Measurements from ENCODE around the gene RAP2A.

RAP2A gene

GRCh38 chr13:97448503-97449251 lies 14.7 kb downstream of the RAP2A start:
- WGBS, 2 experiments (ENCODE audit: insufficient coverage in 2 of 2) = 87 to 92% methylated on average over 4 to 5 of the region's 5 CpGs

GRCh38 chr13:97454699-97455098 lies 20.7 kb downstream of the RAP2A start:
- Histone ChIP-seq H3K4me1 (ENCODE audit: control insufficient read depth, insufficient read depth, low read length, poor library complexity, severe bottlenecking) (peaks cover 6% of the 10 kb centered on the region), H3K9me3 (ENCODE audit: control insufficient read depth, low read length) (no peaks in the 10 kb centered on the region), H3K27ac (ENCODE audit: low read depth, low read length, severe bottlenecking) (no peak overlapping the region), H3K36me3 (ENCODE audit: control insufficient read depth, insufficient read depth, low read length) (peaks cover 18% of the 10 kb centered on the region), H3K4me3 (ENCODE audit: extremely low read depth, insufficient read depth, low read length, poor library complexity, severe bottlenecking) (no peak overlapping the region)

More at GRCh38 chr13:97448503-97449251, 14.7 kb downstream of the RAP2A start:
- peak overlapping the region; percentile 4 for H3K27ac ChIP-seq (ENCODE audit: low read depth, low read length, severe bottlenecking)
- H3K4me3 ChIP-seq (ENCODE audit: extremely low read depth, insufficient read depth, low read length, poor library complexity, severe bottlenecking) = no peak overlapping the region
- H3K36me3 ChIP-seq (ENCODE audit: control insufficient read depth, insufficient read depth, low read length) = peaks cover 41% of the 10 kb centered on the region
- H3K9me3 ChIP-seq (ENCODE audit: control insufficient read depth, low read length) = no peaks in the 10 kb centered on the region
- no peaks in the 10 kb centered on the region for H3K4me1 ChIP-seq (ENCODE audit: control insufficient read depth, insufficient read depth, low read length, poor library complexity, severe bottlenecking)

- WGBS, 2 experiments (ENCODE audit: insufficient coverage in 2 of 2) = 71 to 100% methylated on average over 1 of the region's 3 CpGs
- H3K9me3 ChIP-seq (ENCODE audit: control insufficient read depth, low read length) = no peaks in the 10 kb centered on the region
- H3K36me3 ChIP-seq (ENCODE audit: control insufficient read depth, insufficient read depth, low read length) = peaks cover 24% of the 10 kb centered on the region
- H3K4me1 ChIP-seq (ENCODE audit: control insufficient read depth, insufficient read depth, low read length, poor library complexity, severe bottlenecking) = peaks cover 7% of the 10 kb centered on the region
- no peak overlapping the region for H3K4me3 ChIP-seq (ENCODE audit: extremely low read depth, insufficient read depth, low read length, poor library complexity, severe bottlenecking)
- no peak overlapping the region for H3K27ac ChIP-seq (ENCODE audit: low read depth, low read length, severe bottlenecking)
Measured at GRCh38 chr13:97456047-97456446, 22.1 kb downstream of the RAP2A start.

- H3K9me3 ChIP-seq (ENCODE audit: control insufficient read depth, low read length) = no peaks in the 10 kb centered on the region
- H3K36me3 ChIP-seq (ENCODE audit: control insufficient read depth, insufficient read depth, low read length) = peaks cover 19% of the 10 kb centered on the region
- H3K4me1 ChIP-seq (ENCODE audit: control insufficient read depth, insufficient read depth, low read length, poor library complexity, severe bottlenecking) = peaks cover 7% of the 10 kb centered on the region
- 93 to 100% methylated on average over 3 to 4 of the region's 4 CpGs for WGBS, 2 experiments (ENCODE audit: insufficient coverage in 2 of 2)
- no peak overlapping the region for H3K4me3 ChIP-seq (ENCODE audit: extremely low read depth, insufficient read depth, low read length, poor library complexity, severe bottlenecking)
- H3K27ac ChIP-seq (ENCODE audit: low read depth, low read length, severe bottlenecking) = no peak overlapping the region
Measured at GRCh38 chr13:97459215-97459777, 25.3 kb downstream of the RAP2A start.

GRCh38 chr13:97460004-97460775 lies 26.2 kb downstream of the RAP2A start:
- Histone ChIP-seq H3K4me1 (ENCODE audit: control insufficient read depth, insufficient read depth, low read length, poor library complexity, severe bottlenecking) (peaks cover 7% of the 10 kb centered on the region), H3K4me3 (ENCODE audit: extremely low read depth, insufficient read depth, low read length, poor library complexity, severe bottlenecking) (no peak overlapping the region), H3K9me3 (ENCODE audit: control insufficient read depth, low read length) (no peaks in the 10 kb centered on the region), H3K27ac (ENCODE audit: low read depth, low read length, severe bottlenecking) (no peak overlapping the region), H3K36me3 (ENCODE audit: control insufficient read depth, insufficient read depth, low read length) (peaks cover 28% of the 10 kb centered on the region)
- WGBS, 2 experiments (ENCODE audit: insufficient coverage in 2 of 2) = 93 to 100% methylated on average over 5 to 6 of the region's 7 CpGs

GRCh38 chr13:97460853-97461252 lies 26.9 kb downstream of the RAP2A start:
- 94% methylated on average over 2 of the region's 2 CpGs; no CpG with 5 or more reads in 1 of the 2 experiments for WGBS, 2 experiments (ENCODE audit: insufficient coverage in 2 of 2)

GRCh38 chr13:97464561-97464960 lies 30.6 kb downstream of the RAP2A start:
- 100% methylated on average over 1 of the region's 3 CpGs; no CpG with 5 or more reads in 1 of the 2 experiments for WGBS, 2 experiments (ENCODE audit: insufficient coverage in 2 of 2)
- peaks cover 2% of the 10 kb centered on the region for H3K4me1 ChIP-seq (ENCODE audit: control insufficient read depth, insufficient read depth, low read length, poor library complexity, severe bottlenecking)
- no peak overlapping the region for H3K27ac ChIP-seq (ENCODE audit: low read depth, low read length, severe bottlenecking)
- no peaks in the 10 kb centered on the region for H3K9me3 ChIP-seq (ENCODE audit: control insufficient read depth, low read length)
- peaks cover 36% of the 10 kb centered on the region for H3K36me3 ChIP-seq (ENCODE audit: control insufficient read depth, insufficient read depth, low read length)
- no peak overlapping the region for H3K4me3 ChIP-seq (ENCODE audit: extremely low read depth, insufficient read depth, low read length, poor library complexity, severe bottlenecking)

More at GRCh38 chr13:97460853-97461252, 26.9 kb downstream of the RAP2A start:
- Histone ChIP-seq H3K36me3 (ENCODE audit: control insufficient read depth, insufficient read depth, low read length) (peaks cover 29% of the 10 kb centered on the region), H3K4me3 (ENCODE audit: extremely low read depth, insufficient read depth, low read length, poor library complexity, severe bottlenecking) (no peak overlapping the region), H3K4me1 (ENCODE audit: control insufficient read depth, insufficient read depth, low read length, poor library complexity, severe bottlenecking) (peaks cover 7% of the 10 kb centered on the region), H3K27ac (ENCODE audit: low read depth, low read length, severe bottlenecking) (no peak overlapping the region), H3K9me3 (ENCODE audit: control insufficient read depth, low read length) (no peaks in the 10 kb centered on the region)

- Histone ChIP-seq H3K27ac (ENCODE audit: low read depth, low read length, severe bottlenecking) (no peak overlapping the region), H3K4me1 (ENCODE audit: control insufficient read depth, insufficient read depth, low read length, poor library complexity, severe bottlenecking) (no peaks in the 10 kb centered on the region), H3K9me3 (ENCODE audit: control insufficient read depth, low read length) (no peaks in the 10 kb centered on the region), H3K36me3 (ENCODE audit: control insufficient read depth, insufficient read depth, low read length) (peaks cover 30% of the 10 kb centered on the region), H3K4me3 (ENCODE audit: extremely low read depth, insufficient read depth, low read length, poor library complexity, severe bottlenecking) (no peak overlapping the region)
- WGBS, 2 experiments (ENCODE audit: insufficient coverage in 2 of 2) = 83% methylated on average over 1 of the region's 3 CpGs; no CpG with 5 or more reads in 1 of the 2 experiments
Measured at GRCh38 chr13:97466722-97467121, 32.8 kb downstream of the RAP2A start.

GRCh38 chr13:97468331-97468730 lies 34.4 kb downstream of the RAP2A start:
- Histone ChIP-seq H3K4me1 (ENCODE audit: control insufficient read depth, insufficient read depth, low read length, poor library complexity, severe bottlenecking) (no peaks in the 10 kb centered on the region), H3K9me3 (ENCODE audit: control insufficient read depth, low read length) (no peaks in the 10 kb centered on the region), H3K36me3 (ENCODE audit: control insufficient read depth, insufficient read depth, low read length) (peaks cover 24% of the 10 kb centered on the region), H3K27ac (ENCODE audit: low read depth, low read length, severe bottlenecking) (no peak overlapping the region), H3K4me3 (ENCODE audit: extremely low read depth, insufficient read depth, low read length, poor library complexity, severe bottlenecking) (no peak overlapping the region)
- 100% methylated on average over 2 of the region's 3 CpGs; no CpG with 5 or more reads in 1 of the 2 experiments for WGBS, 2 experiments (ENCODE audit: insufficient coverage in 2 of 2)

GRCh38 chr13:97471711-97472110 lies 37.7 kb downstream of the RAP2A start:
- H3K36me3 ChIP-seq (ENCODE audit: control insufficient read depth, insufficient read depth, low read length) = peaks cover 6% of the 10 kb centered on the region
- no peak overlapping the region for H3K27ac ChIP-seq (ENCODE audit: low read depth, low read length, severe bottlenecking)
- H3K4me3 ChIP-seq (ENCODE audit: extremely low read depth, insufficient read depth, low read length, poor library complexity, severe bottlenecking) = no peak overlapping the region
- H3K9me3 ChIP-seq (ENCODE audit: control insufficient read depth, low read length) = no peaks in the 10 kb centered on the region
- peaks cover 3% of the 10 kb centered on the region for H3K4me1 ChIP-seq (ENCODE audit: control insufficient read depth, insufficient read depth, low read length, poor library complexity, severe bottlenecking)
- 85 to 89% methylated on average over 1 of the region's 1 CpG for WGBS, 2 experiments (ENCODE audit: insufficient coverage in 2 of 2)
